Measurements from ENCODE around the gene RAB29. TPM values are rescaled to one million over a fixed set of nuclear protein-coding genes. Genes with fewer than 3 reads are reported as not detected.

The RAB29 gene
- total RNA-seq, 1 experiment from 2014 or later: 7.9 TPM

DNA sequence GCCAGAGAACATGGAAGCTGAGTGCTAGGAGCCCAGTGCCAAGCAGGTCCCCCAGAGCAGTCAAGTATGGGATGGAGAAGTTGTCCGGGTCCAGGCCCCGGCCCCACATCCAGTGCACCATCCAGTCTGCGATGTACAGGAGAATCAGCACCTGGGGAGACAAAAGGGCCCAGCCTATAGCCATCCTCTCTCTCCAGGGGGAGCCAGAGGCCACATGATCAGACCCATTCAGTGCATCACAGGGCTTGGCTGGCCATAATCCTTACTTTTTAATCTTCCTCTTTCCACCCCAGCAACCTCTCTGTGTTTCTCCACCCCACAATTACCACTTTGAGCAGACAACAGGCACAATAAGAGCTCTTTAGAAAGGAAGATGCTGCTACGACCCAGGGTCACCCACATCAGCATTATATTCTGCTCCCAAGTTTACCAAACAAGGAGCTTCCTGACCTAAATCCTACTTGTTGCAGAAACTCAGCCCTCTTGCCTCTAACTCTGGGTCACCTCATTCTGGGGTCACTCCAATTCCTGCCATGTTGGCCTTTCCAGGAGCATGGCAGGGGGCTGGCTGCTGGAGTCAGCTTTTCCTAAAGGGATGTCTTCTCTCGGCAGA lies 16.4 kb upstream of the RAB29 start:
- ChIA-PET CTCF (interaction anchor here (1.0 to 2.0 kb wide), 3 partner anchors 116 to 315 kb away, joined by 4 to 47 read pairs (median 6); no protein-coding TSS in a partner anchor), POLR2A (ENCODE audit: low non-redundant PET) (no interaction called here)
- intact Hi-C loops (cut with micrococcal nuclease; ENCODE audit: unreplicated experiment): loop anchor here (1.0 to 5.0 kb wide), 2 partner anchors 186 to 316 kb away; no protein-coding TSS in a partner anchor
- Histone ChIP-seq H3K27ac (ENCODE audit: low read depth, low read length, poor library complexity, severe bottlenecking) (no peak overlapping the region), H3K4me3 (ENCODE audit: low read depth, low read length, poor library complexity, severe bottlenecking) (no peak overlapping the region), H3K36me3 (ENCODE audit: insufficient read depth, low read length, poor library complexity, severe bottlenecking) (no peaks in the 10 kb centered on the region), H3K27me3 (replicated peaks; ENCODE audit: insufficient read depth, low read depth, low read length, poor library complexity) (no peaks in the 10 kb centered on the region), H3K4me1 (ENCODE audit: insufficient read depth, low read length, poor library complexity, severe bottlenecking) (no peaks in the 10 kb centered on the region), H3K9me3 (ENCODE audit: low read depth, low read length, poor library complexity, severe bottlenecking) (no peaks in the 10 kb centered on the region)
- BruUV-seq (replicated peaks): no TSS peak
- DNase-seq (ENCODE audit: low spot score): peak; percentile 55
- TF ChIP-seq, protein P1, sequence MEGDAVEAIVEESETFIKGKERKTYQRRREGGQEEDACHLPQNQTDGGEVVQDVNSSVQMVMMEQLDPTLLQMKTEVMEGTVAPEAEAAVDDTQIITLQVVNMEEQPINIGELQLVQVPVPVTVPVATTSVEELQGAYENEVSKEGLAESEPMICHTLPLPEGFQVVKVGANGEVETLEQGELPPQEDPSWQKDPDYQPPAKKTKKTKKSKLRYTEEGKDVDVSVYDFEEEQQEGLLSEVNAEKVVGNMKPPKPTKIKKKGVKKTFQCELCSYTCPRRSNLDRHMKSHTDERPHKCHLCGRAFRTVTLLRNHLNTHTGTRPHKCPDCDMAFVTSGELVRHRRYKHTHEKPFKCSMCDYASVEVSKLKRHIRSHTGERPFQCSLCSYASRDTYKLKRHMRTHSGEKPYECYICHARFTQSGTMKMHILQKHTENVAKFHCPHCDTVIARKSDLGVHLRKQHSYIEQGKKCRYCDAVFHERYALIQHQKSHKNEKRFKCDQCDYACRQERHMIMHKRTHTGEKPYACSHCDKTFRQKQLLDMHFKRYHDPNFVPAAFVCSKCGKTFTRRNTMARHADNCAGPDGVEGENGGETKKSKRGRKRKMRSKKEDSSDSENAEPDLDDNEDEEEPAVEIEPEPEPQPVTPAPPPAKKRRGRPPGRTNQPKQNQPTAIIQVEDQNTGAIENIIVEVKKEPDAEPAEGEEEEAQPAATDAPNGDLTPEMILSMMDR (conservative IDR thresholded peaks at IDR 0.05; ENCODE audit: low read depth, low read length): peak; percentile 74
- TF ChIP-seq EZH2 (IDR thresholded peaks at IDR 0.05; ENCODE audit: borderline replicate concordance, low read depth, low read length, poor library complexity, severe bottlenecking): no peak

DNA sequence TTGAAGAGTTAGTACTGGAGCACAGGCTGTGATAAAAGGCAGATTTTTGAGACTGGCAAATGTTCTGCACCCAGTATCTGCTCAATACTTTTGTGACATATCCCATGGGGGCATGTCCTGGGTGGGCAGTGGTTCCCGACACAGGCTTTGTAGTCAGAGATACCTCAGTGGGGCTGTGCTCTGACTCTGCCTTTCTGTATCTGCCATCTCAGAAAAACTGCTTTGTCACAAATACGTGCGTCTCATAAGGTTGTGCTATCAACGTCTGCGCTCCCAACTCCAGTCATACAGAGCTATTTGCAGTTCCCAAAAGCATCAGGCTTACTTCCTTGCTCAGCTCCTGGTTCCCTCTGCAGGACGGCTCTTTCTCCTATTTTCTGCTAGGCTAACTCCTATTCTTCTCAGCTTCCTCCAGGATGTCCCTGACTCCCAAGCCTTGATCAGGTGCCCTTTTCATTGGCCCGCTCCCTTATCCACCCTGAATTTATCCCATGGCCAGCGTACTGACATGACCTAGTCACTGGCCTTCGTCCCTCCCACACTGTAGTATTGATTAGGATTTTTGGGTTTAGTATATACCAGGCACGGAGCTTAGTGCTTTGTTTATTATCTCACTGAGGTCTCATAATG lies 12.1 kb upstream of the RAB29 start:
- Histone ChIP-seq H3K4me3 (ENCODE audit: low read depth, low read length, poor library complexity, severe bottlenecking) (no peak overlapping the region), H3K4me1 (ENCODE audit: insufficient read depth, low read length, poor library complexity, severe bottlenecking) (no peaks in the 10 kb centered on the region), H3K9me3 (ENCODE audit: low read depth, low read length, poor library complexity, severe bottlenecking) (no peaks in the 10 kb centered on the region), H3K27me3 (replicated peaks; ENCODE audit: insufficient read depth, low read depth, low read length, poor library complexity) (no peaks in the 10 kb centered on the region), H3K27ac (ENCODE audit: low read depth, low read length, poor library complexity, severe bottlenecking) (no peak overlapping the region), H3K36me3 (ENCODE audit: insufficient read depth, low read length, poor library complexity, severe bottlenecking) (no peaks in the 10 kb centered on the region)
- ChIA-PET POLR2A (ENCODE audit: low non-redundant PET) (no interaction called here), CTCF (no interaction called here)
- TF ChIP-seq EZH2 (IDR thresholded peaks at IDR 0.05; ENCODE audit: borderline replicate concordance, low read depth, low read length, poor library complexity, severe bottlenecking): no peak
- TF ChIP-seq, protein P1 (conservative IDR thresholded peaks at IDR 0.05; ENCODE audit: low read depth, low read length): no peak
- no peak for DNase-seq (ENCODE audit: low spot score)
- intact Hi-C loops (cut with micrococcal nuclease; ENCODE audit: unreplicated experiment): no loop called here
- no TSS peak for BruUV-seq (replicated peaks)

DNA sequence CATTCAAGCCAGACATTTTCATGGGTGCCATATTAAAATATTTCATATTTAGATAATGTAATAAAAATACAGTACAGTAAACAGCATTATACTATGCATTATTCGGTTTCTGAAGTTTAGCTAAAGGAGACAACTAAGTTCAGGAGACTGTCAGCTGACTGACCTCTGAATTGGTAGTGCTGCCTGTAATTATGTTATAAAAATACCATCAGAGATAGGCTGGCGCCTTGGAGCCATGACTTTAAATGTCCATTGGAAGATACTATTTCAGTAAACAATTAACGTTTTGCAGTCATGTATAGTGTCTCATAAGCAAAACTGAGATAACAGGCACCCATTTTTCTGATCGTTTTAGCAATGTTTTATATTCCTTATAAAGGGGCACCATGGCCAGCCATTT lies 11.3 kb upstream of the RAB29 start:
- CTCF ChIA-PET: interaction anchor here (0.5 kb wide), 1 partner anchor 703 kb away, joined by 4 read pairs; no protein-coding TSS in a partner anchor
- TF ChIP-seq, protein P1 (conservative IDR thresholded peaks at IDR 0.05; ENCODE audit: low read depth, low read length): no peak
- no peak for TF ChIP-seq EZH2 (IDR thresholded peaks at IDR 0.05; ENCODE audit: borderline replicate concordance, low read depth, low read length, poor library complexity, severe bottlenecking)
- no TSS peak for BruUV-seq (replicated peaks)

More for the DNA sequence above, 11.3 kb upstream of the RAB29 start:
- Histone ChIP-seq H3K9me3 (ENCODE audit: low read depth, low read length, poor library complexity, severe bottlenecking) (no peaks in the 10 kb centered on the region), H3K4me3 (ENCODE audit: low read depth, low read length, poor library complexity, severe bottlenecking) (no peak overlapping the region), H3K36me3 (ENCODE audit: insufficient read depth, low read length, poor library complexity, severe bottlenecking) (no peaks in the 10 kb centered on the region), H3K27me3 (replicated peaks; ENCODE audit: insufficient read depth, low read depth, low read length, poor library complexity) (no peaks in the 10 kb centered on the region), H3K4me1 (ENCODE audit: insufficient read depth, low read length, poor library complexity, severe bottlenecking) (no peaks in the 10 kb centered on the region), H3K27ac (ENCODE audit: low read depth, low read length, poor library complexity, severe bottlenecking) (no peak overlapping the region)
- POLR2A ChIA-PET (ENCODE audit: low non-redundant PET): interaction anchor here (0.6 kb wide), 1 partner anchor 19 kb away, joined by 6 read pairs; no protein-coding TSS in a partner anchor
- no peak for DNase-seq (ENCODE audit: low spot score)
- intact Hi-C loops (cut with micrococcal nuclease; ENCODE audit: unreplicated experiment): no loop called here

Data from A673 (cell line).